AG10803 (cell line): ENCODE measurements around the gene TSPAN31.
A peak's percentile ranks its signal among the peaks of the same experiment; 100 is the strongest.

Source experiments
- DNase-seq: peaks from one replicate; pipeline ENCODE4 v3.0.0; 2010; ENCODE audit warnings: low read depth
- H3K4me3 ChIP-seq: 2 replicates; pipeline ENCODE4 v1.5.1; 2011; ENCODE audit warnings: mild to moderate bottlenecking, low read length, control low read depth
- TF ChIP-seq, protein P1 (sequence below): conservative IDR thresholded peaks from 2 replicates; pipeline ENCODE4 v1.5.1; 2011; ENCODE audit warnings: mild to moderate bottlenecking, low read length, control low read depth, inconsistent platforms

TSPAN31 gene

DNA sequence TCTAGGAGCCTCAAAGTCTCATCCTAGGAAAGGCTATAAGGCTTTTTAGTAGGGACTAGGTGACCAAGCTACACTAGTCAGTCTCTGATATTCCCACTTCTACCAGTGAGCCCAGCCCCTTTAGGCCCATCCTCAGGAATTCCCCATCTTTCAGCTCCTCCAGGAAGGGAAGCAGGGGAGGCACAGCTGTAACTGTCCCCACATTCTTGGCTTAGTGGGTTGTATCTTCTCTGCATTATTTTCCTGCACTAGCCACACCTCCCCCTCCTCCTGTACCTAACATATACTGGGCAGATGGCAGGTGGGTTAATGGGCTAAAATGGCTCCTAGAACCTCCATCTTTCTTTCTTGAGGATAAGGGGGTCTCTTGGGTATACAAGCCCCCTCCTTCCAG, 22.5 kb downstream of the TSPAN31 start:
- TF ChIP-seq, protein P1, sequence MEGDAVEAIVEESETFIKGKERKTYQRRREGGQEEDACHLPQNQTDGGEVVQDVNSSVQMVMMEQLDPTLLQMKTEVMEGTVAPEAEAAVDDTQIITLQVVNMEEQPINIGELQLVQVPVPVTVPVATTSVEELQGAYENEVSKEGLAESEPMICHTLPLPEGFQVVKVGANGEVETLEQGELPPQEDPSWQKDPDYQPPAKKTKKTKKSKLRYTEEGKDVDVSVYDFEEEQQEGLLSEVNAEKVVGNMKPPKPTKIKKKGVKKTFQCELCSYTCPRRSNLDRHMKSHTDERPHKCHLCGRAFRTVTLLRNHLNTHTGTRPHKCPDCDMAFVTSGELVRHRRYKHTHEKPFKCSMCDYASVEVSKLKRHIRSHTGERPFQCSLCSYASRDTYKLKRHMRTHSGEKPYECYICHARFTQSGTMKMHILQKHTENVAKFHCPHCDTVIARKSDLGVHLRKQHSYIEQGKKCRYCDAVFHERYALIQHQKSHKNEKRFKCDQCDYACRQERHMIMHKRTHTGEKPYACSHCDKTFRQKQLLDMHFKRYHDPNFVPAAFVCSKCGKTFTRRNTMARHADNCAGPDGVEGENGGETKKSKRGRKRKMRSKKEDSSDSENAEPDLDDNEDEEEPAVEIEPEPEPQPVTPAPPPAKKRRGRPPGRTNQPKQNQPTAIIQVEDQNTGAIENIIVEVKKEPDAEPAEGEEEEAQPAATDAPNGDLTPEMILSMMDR: no peak
- no peak overlapping the region for H3K4me3 ChIP-seq
- DNase-seq: no peak

DNA sequence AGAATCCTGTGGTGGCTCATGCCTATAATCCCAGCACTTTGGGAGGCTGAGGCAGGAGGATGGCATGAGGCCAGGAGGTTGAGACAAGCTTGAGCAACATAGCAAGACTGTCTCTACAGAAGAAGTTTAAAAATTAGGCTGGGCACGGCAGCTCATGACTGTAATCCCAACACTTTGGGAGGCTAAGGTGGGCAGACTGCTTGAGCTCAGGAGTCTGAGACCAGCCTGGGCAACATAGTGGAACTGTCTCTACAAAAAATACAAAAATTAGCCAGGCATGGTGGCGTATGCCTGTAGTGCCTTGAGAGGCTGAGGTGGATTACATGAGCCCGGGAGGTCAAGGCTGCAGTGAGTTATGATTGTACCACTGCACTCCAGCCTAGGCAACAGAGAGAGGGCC, 23.0 kb downstream of the TSPAN31 start:
- DNase-seq: no peak
- H3K4me3 ChIP-seq: no peak overlapping the region
- TF ChIP-seq, protein P1: no peak

DNA sequence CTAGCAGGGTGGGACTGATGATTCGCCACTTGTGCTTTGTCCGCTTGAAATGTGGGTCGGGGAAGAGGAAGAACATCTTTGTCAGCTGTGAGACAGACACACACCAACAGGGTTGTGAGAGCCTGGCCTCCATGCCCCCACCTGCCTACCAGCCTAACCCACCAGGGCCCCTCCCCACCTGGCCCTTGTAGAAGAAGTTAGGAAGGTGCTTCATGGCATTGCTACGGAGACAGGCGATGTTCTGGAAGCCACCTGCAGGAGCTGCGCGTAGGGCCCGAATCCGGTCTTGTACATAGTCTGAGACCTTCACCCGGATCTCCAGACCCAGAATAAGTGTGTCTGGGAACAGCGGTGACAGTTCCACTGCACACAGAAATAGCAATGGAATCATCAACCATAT, 24.8 kb downstream of the TSPAN31 start:
- DNase-seq: no peak
- TF ChIP-seq, protein P1: no peak
- H3K4me3 ChIP-seq: no peak overlapping the region

DNA sequence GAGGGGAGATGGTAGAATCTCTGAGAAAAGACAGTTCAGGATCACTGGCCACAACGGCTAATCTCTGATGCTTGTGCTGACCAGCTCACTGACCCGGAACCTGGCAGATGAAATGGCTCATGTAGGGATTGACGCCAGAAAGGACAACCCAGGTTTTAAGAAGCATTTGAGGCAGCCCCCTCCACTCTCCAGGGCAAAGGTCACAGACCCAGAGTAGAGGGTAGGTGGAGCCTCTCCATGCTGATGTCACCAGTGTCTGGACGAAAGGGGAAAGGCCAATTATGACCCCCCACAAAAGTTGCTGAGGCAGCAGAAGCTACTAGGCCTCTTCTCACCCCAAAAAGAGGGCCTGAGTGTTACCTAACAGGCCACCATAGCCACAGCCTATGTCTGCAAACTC, 25.9 kb downstream of the TSPAN31 start:
- TF ChIP-seq, protein P1: no peak
- no peak for DNase-seq
- no peak overlapping the region for H3K4me3 ChIP-seq

DNA sequence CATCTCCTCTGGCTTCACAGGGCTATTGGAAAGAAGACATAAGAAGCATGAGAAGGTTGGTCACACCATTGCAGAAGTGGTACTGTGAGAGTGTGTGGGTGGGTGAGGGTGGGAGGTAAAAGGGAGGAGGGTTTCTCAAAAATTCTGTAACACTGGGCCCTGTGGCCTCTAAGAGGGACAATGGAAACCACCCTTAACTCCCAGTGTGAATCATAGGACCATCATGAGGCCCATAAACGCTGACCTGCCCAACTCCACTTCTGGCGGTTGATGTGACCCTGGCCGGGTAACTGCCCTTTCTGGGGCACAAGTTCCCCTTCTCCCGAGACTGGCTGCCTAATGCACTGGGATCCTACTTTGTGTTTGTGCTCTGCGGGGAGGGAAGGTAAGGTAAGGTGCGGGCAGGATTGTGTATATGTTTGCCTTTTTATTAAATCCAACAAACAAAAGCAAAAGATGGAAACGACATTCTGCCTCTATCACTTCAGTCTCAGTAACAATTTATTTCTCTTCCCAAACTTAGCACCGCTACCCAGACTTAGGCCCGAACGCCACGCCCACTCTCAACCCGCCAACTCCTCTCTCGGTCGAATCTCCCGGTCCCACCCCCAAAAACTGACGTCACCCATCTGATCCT, 26.5 kb downstream of the TSPAN31 start:
- TF ChIP-seq, protein P1: no peak
- peak overlapping the region; percentile 99 for H3K4me3 ChIP-seq

DNA sequence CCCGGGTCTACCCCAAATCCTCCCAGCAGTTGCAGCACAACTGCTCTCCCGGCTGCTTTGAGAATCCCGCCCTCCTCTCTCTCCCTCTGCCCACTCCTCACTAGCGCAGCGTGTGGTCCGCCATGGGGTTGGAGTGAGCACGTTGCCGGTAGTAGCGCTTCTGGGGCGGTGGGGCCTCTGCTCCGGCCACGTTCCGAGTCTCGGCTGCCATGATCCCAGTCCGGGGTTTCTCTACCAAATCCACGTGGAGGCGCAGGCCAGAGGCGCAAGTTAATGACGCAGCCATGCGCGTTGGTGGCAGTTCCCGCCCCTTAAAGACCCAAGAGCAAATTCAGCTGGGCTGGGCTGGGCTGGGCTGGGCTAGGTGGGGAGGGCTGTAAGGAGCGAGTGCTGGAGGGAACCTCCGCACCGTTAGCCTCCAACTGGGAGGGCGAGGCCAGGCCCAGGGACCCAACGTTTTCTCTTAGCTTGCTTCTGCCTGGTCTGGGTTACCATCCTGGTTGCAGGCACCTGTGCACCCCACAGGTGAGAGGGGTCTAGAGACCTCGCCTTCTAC, 27.1 kb downstream of the TSPAN31 start, which contains the start of gene METTL1:
TSS of gene METTL1 (minus strand) at position 233 of the 556 bp plus-strand sequence. CDS start at position 211, 22 bp downstream.
- DNase-seq: peak; percentile 94
- peak within 1 kb of the TSS; percentile 99 for H3K4me3 ChIP-seq
- TF ChIP-seq, protein P1: no peak

More for the DNA sequence above, 26.5 kb downstream of the TSPAN31 start:
- DNase-seq: peak; percentile 85
